Middle frontal gyrus (tissue), 1 donor: ENCODE results near the gene THPO.

Experiments used
- DNase-seq: peaks from one replicate; pipeline ENCODE4 v3.0.0-alpha.2; 2015; ENCODE audit warnings: low spot score; ENCODE audit errors: extremely low spot score

The THPO gene

GRCh38 chr3:184384856-184385422 lies 6.9 kb upstream of the THPO start:
- DNase-seq, result peak; percentile 49

GRCh38 chr3:184384342-184384741 lies 6.3 kb upstream of the THPO start:
- no peak for DNase-seq

- DNase-seq, result no peak
Observed at GRCh38 chr3:184383033-184383740, 5.2 kb upstream of the THPO start.

- DNase-seq, result no peak
Observed at GRCh38 chr3:184382326-184383032, 4.5 kb upstream of the THPO start.

GRCh38 chr3:184381261-184382224 lies 3.5 kb upstream of the THPO start:
- DNase-seq, result no peak

- no peak for DNase-seq
Observed at GRCh38 chr3:184380627-184381260, 2.7 kb upstream of the THPO start.

GRCh38 chr3:184380185-184380626 lies 2.2 kb upstream of the THPO start:
- no peak for DNase-seq

GRCh38 chr3:184379358-184380184 lies 1.6 kb upstream of the THPO start, which contains the start of gene CHRD:
Gene CHRD, plus strand, starts transcription at chr3:184380054. Its CDS starts 265 bp downstream, at chr3:184380319.
- no peak for DNase-seq

- no peak for DNase-seq
Observed at GRCh38 chr3:184378651-184379357, 797 bp upstream of the THPO start.

GRCh38 chr3:184377374-184377773 lies 633 bp downstream of the THPO start:
- no peak for DNase-seq

- DNase-seq, result no peak
Observed at GRCh38 chr3:184375747-184376461, 2.1 kb downstream of the THPO start.

- DNase-seq, result no peak
Observed at GRCh38 chr3:184373422-184373821, 4.6 kb downstream of the THPO start.

- no peak for DNase-seq
Observed at GRCh38 chr3:184372911-184373310, 5.1 kb downstream of the THPO start.

GRCh38 chr3:184372296-184372821 lies 5.6 kb downstream of the THPO start:
- no peak for DNase-seq

GRCh38 chr3:184371570-184372018 lies 6.4 kb downstream of the THPO start:
- DNase-seq, result peak; percentile 64

GRCh38 chr3:184368586-184369183 lies 9.3 kb downstream of the THPO start:
- no peak for DNase-seq

- no peak for DNase-seq
Observed at GRCh38 chr3:184368116-184368515, 9.9 kb downstream of the THPO start.
